NCI-H1436 (cell line): ENCODE measurements around the gene DBT.

Experiments used
- DNase-seq: peaks from one replicate; lab custom pipeline; 2025; lab: John Stamatoyannopoulos, UW

DBT gene

GRCh38 chr1:100188617-100189016, 61.0 kb downstream of the DBT start:
- DNase-seq = no peak

- DNase-seq = no peak
Measured at GRCh38 chr1:100187912-100188311, 61.7 kb downstream of the DBT start.

GRCh38 chr1:100184536-100184935, 65.1 kb downstream of the DBT start:
- DNase-seq = no peak

- no peak for DNase-seq
Measured at GRCh38 chr1:100183370-100183769, 66.3 kb downstream of the DBT start.

GRCh38 chr1:100178091-100178490, 71.5 kb downstream of the DBT start, which contains the start of gene LRRC39:
Gene LRRC39, minus strand, starts transcription at chr1:100178256. Its CDS starts 9,740 bp downstream, at chr1:100168516.
- no peak for DNase-seq

GRCh38 chr1:100177295-100178041, 72.2 kb downstream of the DBT start:
- no peak for DNase-seq

- no peak for DNase-seq
Measured at GRCh38 chr1:100168051-100168450, 81.6 kb downstream of the DBT start.

- DNase-seq = no peak
Measured at GRCh38 chr1:100164702-100165101, 84.9 kb downstream of the DBT start.

GRCh38 chr1:100164216-100164615, 85.4 kb downstream of the DBT start:
- no peak for DNase-seq

GRCh38 chr1:100162881-100163280, 86.8 kb downstream of the DBT start:
- DNase-seq = no peak

GRCh38 chr1:100152271-100152670, 97.4 kb downstream of the DBT start:
- no peak for DNase-seq

GRCh38 chr1:100151679-100152078, 98.0 kb downstream of the DBT start:
- DNase-seq = no peak

GRCh38 chr1:100147875-100148274, 101.8 kb downstream of the DBT start:
- DNase-seq = no peak

GRCh38 chr1:100146958-100147357, 102.7 kb downstream of the DBT start:
- no peak for DNase-seq

GRCh38 chr1:100145116-100145515, 104.5 kb downstream of the DBT start:
- no peak for DNase-seq

- no peak for DNase-seq
Measured at GRCh38 chr1:100142343-100142742, 107.3 kb downstream of the DBT start.

GRCh38 chr1:100141192-100141591, 108.4 kb downstream of the DBT start:
- no peak for DNase-seq

- no peak for DNase-seq
Measured at GRCh38 chr1:100137602-100138001, 112.0 kb downstream of the DBT start.
